Ovary (tissue), 9 donors: ENCODE data around the gene PPP2R5D. TPM values are rescaled to one million over a fixed set of nuclear protein-coding genes. Genes with fewer than 3 reads are reported as not detected.
"Not testable (repeated sequence)": the region's sequence is repeated elsewhere in the genome, so short reads cannot be mapped to it uniquely, and the experiment has no call there.

Source experiments
- DNase-seq, 5 donors: peaks; one replicate each; pipeline ENCODE4 v3.0.0-alpha.2; 2019 to 2020
- H3K27ac ChIP-seq, 2 donors: fragments of 200-600 bp; one replicate each; pipeline versions ENCODE4 v1.5.1 to v1.8.0; 2019 to 2022
- H3K27me3 ChIP-seq: fragments of 200-600 bp; one replicate; pipeline ENCODE4 v1.8.0; 2022
- H3K36me3 ChIP-seq: fragments of 200-600 bp; sonication (generic); one replicate; pipeline ENCODE4 v1.5.1; 2019
- H3K4me1 ChIP-seq: one replicate; pipeline ENCODE4 v1.8.1; 2013; ENCODE audit warnings: mild to moderate bottlenecking, moderate library complexity; ENCODE audit not compliant: insufficient read depth
- H3K4me3 ChIP-seq: fragments of 200-600 bp; sonication (generic); one replicate; pipeline ENCODE4 v1.5.1; 2017
- H3K9me3 ChIP-seq, 2 donors: fragments of 200-600 bp in 1 of 2; sonication (generic) in 1 of 2; one replicate each; pipeline versions ENCODE4 v1.5.1 to v1.8.1; 2013 to 2019; ENCODE audit warnings: mild to moderate bottlenecking in 1 of 2, moderate library complexity in 1 of 2
- CTCF ChIP-seq, 3 donors: fragments of 450-650 bp in 2 of 3; fragments of 200-600 bp in 1 of 3; IDR thresholded peaks; one replicate each; pipeline versions ENCODE4 v1.5.1 to v1.8.0; 2016 to 2022; ENCODE audit warnings: antibody characterized with exemption in 3 of 3, mild to moderate bottlenecking in 1 of 3
- EP300 ChIP-seq: sonication (generic); formaldehyde crosslinking; IDR thresholded peaks from one replicate; pipeline ENCODE4 v1.6.1; 2017; ENCODE audit warnings: antibody characterized with exemption
- POLR2A ChIP-seq: fragments of 450-650 bp; IDR thresholded peaks from one replicate; pipeline ENCODE4 v1.6.1; 2017; ENCODE audit warnings: antibody characterized with exemption, mild to moderate bottlenecking, moderate library complexity
- WGBS, 3 donors: extraction: QIAGEN DNeasy Blood & Tissue Kit in 1 of 3; methylation state at CpG; one replicate each; pipeline versions ENCODE4 v1.1.5 to v1.1.7; 2013 to 2017; 5-methylcytosine and 5-hydroxymethylcytosine counted together
- intact Hi-C, 4 donors: fragments of 100-400 bp; cut with DNase I; formaldehyde crosslinking; loops; one replicate each; pipeline versions ENCODE4 v1.11.0 to v1.15.1; 2022 to 2023
- polyA plus RNA-seq, 2 donors: library from polyadenylated mRNA; stranded (reverse); fragments of 200-250 nt in 1 of 2; fragments of 350-450 nt in 1 of 2; fragmentation: Illumina TruSeq in 1 of 2; extraction: RNeasy Lipid Tissue Mini Kit (QIAGEN cat#74804) in 1 of 2; gene quantifications; one replicate each; pipeline ENCODE4 v1.2.3, GENCODE V29; 2013 to 2014
- total RNA-seq, 7 donors: library from RNA; depleted of rRNA in 2 of 7; stranded (reverse); fragments of >200 nt in 2 of 7; fragmentation: NEBNext Ultra II Directional in 3 of 7; extraction: Animal tissue kit (Norgen Biotek cat#: 25700) in 3 of 7; gene quantifications; one replicate each; pipeline versions ENCODE4 v1.1.0 to v1.2.4, GENCODE V29; 2016 to 2023
- donor health status: DM: no; HTN: no; CAD: no; lungs with moderate emphysema.
- donor health status: DM: no; HTN: no; CAD: no.
- donor health status: Bipolar disorder and iron deficiency.
- donor health status: DM: yes; HTN: yes; CAD: no.
- donor health status: DM: no; HTN: no; CAD: no.
- donor health status: DM: yes; HTN: yes; CAD: no.

The PPP2R5D gene
- total and polyA plus RNA-seq, 9 donors = 20.4 to 78.1 (median 34.1) TPM

GRCh38 chr6:43037197-43037596 lies 52.8 kb downstream of the PPP2R5D start:
- Histone ChIP-seq H3K27ac (no peak overlapping the region), H3K9me3 (no peaks in the 10 kb centered on the region), H3K27me3 (no peaks in the 10 kb centered on the region), H3K36me3 (no peaks in the 10 kb centered on the region), H3K4me1 (no peaks in the 10 kb centered on the region), H3K4me3 (no peak overlapping the region)
- intact Hi-C loops = no loop called here
- no peak for DNase-seq
- WGBS, 3 donors = 70 to 79% (median 71%) methylated on average over 5 of the region's 5 CpGs
- no peak for TF ChIP-seq EP300
- TF ChIP-seq POLR2A = no peak
- no peak for TF ChIP-seq CTCF (IDR thresholded peaks at IDR 0.05)

DNA sequence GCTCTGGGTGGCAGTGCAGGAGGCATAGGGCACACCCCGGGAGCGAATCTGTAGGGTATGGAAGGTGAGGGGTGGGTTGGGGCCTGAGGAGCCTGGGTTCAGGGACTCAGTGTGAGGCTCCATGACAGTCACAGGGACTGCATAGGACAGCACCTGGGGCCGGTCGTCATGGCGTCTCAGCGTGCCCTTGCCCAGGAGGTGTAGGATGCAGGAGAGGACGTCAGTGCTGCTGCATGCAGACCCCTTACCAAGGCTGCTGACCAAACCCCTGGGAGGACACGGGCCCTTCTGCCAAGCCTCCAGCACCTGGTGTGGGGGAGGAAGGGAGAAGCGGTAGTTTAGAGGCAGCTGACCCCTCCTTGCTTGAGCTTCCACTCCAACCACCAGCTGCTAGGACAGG lies 53.3 kb downstream of the PPP2R5D start:
- no peak overlapping the region for H3K27ac ChIP-seq
- DNase-seq = no peak
- H3K27me3 ChIP-seq = no peaks in the 10 kb centered on the region
- TF ChIP-seq EP300 (no peak), POLR2A (no peak), CTCF (IDR thresholded peaks at IDR 0.05) (no peak)
- H3K36me3 ChIP-seq = no peaks in the 10 kb centered on the region
- H3K9me3 ChIP-seq = no peaks in the 10 kb centered on the region
- no peaks in the 10 kb centered on the region for H3K4me1 ChIP-seq
- WGBS, 3 donors = 65 to 73% (median 72%) methylated on average over 9 of the region's 9 CpGs
- intact Hi-C loops = no loop called here
- H3K4me3 ChIP-seq = no peak overlapping the region

DNA sequence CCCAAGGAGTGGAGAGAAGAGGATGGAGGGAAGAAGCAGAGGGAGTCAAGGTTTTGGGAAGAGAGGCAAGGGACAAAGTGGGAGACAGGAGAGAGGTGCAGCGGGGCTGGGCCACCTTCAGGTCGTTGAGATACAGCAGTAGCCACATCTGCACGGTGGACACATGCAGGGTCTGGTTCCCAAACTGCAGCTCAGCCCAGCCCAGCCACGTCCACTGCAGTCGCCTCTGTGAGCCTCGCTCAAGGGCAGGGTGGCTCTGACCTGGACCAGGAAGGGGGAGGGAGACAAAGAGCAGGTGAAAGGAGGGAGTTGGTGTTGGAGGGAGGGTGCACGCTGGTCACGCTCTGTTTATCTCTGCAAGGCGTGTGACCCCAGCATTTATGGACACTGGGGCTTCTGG lies 54.4 kb downstream of the PPP2R5D start:
- H3K27ac ChIP-seq = no peak overlapping the region
- no peak overlapping the region for H3K4me3 ChIP-seq
- no peaks in the 10 kb centered on the region for H3K27me3 ChIP-seq
- no peak for DNase-seq
- WGBS, 3 donors = 74 to 80% (median 78%) methylated on average over 9 of the region's 9 CpGs
- H3K9me3 ChIP-seq = no peaks in the 10 kb centered on the region
- intact Hi-C loops = no loop called here
- H3K4me1 ChIP-seq = no peaks in the 10 kb centered on the region
- no peaks in the 10 kb centered on the region for H3K36me3 ChIP-seq
- no peak for TF ChIP-seq CTCF (IDR thresholded peaks at IDR 0.05)
- no peak for TF ChIP-seq EP300
- no peak for TF ChIP-seq POLR2A

DNA sequence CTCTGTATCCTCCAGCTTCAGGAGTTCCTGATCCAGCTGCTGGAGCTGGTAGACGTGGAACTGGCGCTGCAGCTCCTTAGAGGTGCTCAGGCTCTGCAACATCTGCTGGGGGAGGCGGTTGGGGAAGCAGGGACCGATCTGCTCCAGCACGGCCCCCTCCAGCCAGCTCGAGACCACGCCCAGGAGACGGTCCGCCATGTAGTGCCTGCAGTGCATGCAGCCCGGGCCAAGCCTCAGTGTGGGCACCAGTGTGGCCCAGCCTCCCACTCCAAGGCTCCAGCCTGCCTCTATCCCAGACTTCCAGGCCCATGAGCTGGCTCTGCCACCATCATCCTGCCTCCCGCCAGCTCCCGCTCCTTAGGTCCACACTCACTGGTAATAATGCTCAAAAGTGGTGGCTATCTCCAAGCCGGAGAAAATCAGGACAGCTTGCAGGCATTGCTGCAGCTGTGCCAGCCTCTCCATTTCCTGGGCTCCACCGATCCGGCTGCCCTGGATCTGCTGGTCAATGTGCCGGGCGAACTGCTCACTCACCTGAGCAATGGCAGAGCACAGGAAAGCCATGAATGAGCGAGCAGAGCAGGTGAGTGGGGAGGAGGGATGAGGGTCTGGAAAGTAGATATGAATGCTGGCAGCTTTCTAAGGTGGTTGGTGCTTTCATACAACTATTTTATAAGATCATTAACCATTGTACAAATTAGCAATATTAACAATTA lies 56.3 kb downstream of the PPP2R5D start:
- intact Hi-C loops = no loop called here
- WGBS, 3 donors = 90 to 95% (median 93%) methylated on average over 18 of the region's 18 CpGs
- Histone ChIP-seq H3K4me3 (no peak overlapping the region), H3K4me1 (no peaks in the 10 kb centered on the region), H3K27me3 (no peaks in the 10 kb centered on the region), H3K9me3 (no peaks in the 10 kb centered on the region), H3K36me3 (no peaks in the 10 kb centered on the region), H3K27ac (no peak overlapping the region)
- TF ChIP-seq POLR2A (no peak), CTCF (IDR thresholded peaks at IDR 0.05) (no peak), EP300 (no peak)
- no peak for DNase-seq

DNA sequence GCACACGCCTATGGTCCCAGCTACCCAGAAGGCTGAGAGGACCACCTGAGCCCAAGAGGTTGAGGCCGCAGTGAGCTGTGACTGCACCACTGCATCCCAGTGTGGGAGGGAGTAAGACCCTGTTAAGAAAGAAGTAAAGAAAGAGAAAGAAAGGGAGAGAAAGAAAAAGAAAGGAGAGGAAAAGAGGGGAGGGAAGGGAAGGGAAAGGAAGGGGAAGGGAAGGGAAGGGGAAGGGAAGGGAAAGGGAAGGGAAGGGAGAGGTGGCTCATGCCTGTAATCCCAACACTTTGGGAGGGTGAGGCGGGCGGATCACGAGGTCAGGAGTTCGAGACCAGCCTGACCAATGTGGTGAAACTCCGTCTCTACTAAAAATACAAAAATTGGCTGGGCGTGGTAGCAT lies 57.1 kb downstream of the PPP2R5D start:
- DNase-seq, H3K36me3 ChIP-seq: not testable (repeated sequence)
- 87 to 93% (median 90%) methylated on average over 8 of the region's 8 CpGs for WGBS, 3 donors

More for the DNA sequence above, 57.1 kb downstream of the PPP2R5D start:
- H3K27ac ChIP-seq, H3K27me3 ChIP-seq, H3K4me1 ChIP-seq, intact Hi-C loops, H3K4me3 ChIP-seq, H3K9me3 ChIP-seq: not testable (repeated sequence)
